H1 (cell line): ENCODE data around the gene DSG4.

Experiments used
- EP300 ChIP-seq, 2 experiments: IDR thresholded peaks; 1 replicate in 1 of 2; 2 replicates in 1 of 2; pipeline ENCODE4 v1.6.1; 2011 to 2012; ENCODE audit warnings: low read depth in 2 of 2, low read length in 2 of 2, mild to moderate bottlenecking in 2 of 2, borderline replicate concordance in 1 of 2, inconsistent platforms in 1 of 2, moderate library complexity in 1 of 2
- EZH2 ChIP-seq: fragments of 200-600 bp; sonication (generic); IDR thresholded peaks from 2 replicates; pipeline ENCODE4 v1.7.1; 2012; ENCODE audit warnings: low read depth, mild to moderate bottlenecking, moderate library complexity, low read length, inconsistent platforms; ENCODE audit not compliant: severe bottlenecking
- GTF2F1 ChIP-seq: IDR thresholded peaks from 2 replicates; pipeline ENCODE4 v1.6.1; 2012; ENCODE audit warnings: low read depth, low read length, improper control_type of control experiment, borderline replicate concordance
- POLR2A ChIP-seq, 2 experiments: IDR thresholded peaks; 1 replicate in 1 of 2; 2 replicates in 1 of 2; pipeline ENCODE4 v1.6.1; 2011; ENCODE audit warnings: low read depth in 2 of 2, low read length in 2 of 2, mild to moderate bottlenecking in 2 of 2; ENCODE audit errors: control extremely low read depth in 1 of 2
- RNF2 ChIP-seq: fragments of 200-900, 300-1000 bp; sonication (generic); IDR thresholded peaks from 2 replicates; pipeline ENCODE4 v1.7.1; 2016; ENCODE audit warnings: borderline replicate concordance, low read depth, mild to moderate bottlenecking, antibody characterized with exemption, low read length; ENCODE audit not compliant: poor library complexity, severe bottlenecking; ENCODE audit errors: missing control alignments
- RXRA ChIP-seq: IDR thresholded peaks from 2 replicates; pipeline ENCODE4 v1.6.1; 2011; ENCODE audit warnings: low read depth, mild to moderate bottlenecking, low read length, moderate library complexity; ENCODE audit not compliant: insufficient read depth
- SRF ChIP-seq: IDR thresholded peaks from 2 replicates; pipeline ENCODE4 v1.6.1; 2011; ENCODE audit warnings: mild to moderate bottlenecking, low read depth, low read length, moderate library complexity
- TAF1 ChIP-seq: IDR thresholded peaks from 2 replicates; pipeline ENCODE4 v1.6.1; 2011; ENCODE audit warnings: mild to moderate bottlenecking, low read depth, low read length
- TBP ChIP-seq: IDR thresholded peaks from 2 replicates; pipeline ENCODE4 v1.6.1; 2011; ENCODE audit warnings: low read depth, low read length, improper control_type of control experiment
- ZNF274 ChIP-seq: IDR thresholded peaks from 2 replicates; pipeline ENCODE4 v1.7.0; 2012; ENCODE audit warnings: low read length, borderline replicate concordance; ENCODE audit errors: extremely low read depth
- TF ChIP-seq, protein P1 (sequence below), 3 experiments: IDR thresholded peaks; 1 replicate in 2 of 3; 2 replicates in 1 of 3; pipeline versions ENCODE4 v1.5.1 to v1.6.1; 2011; ENCODE audit warnings: low read length in 3 of 3, mild to moderate bottlenecking in 3 of 3, inconsistent platforms in 2 of 3, low read depth in 1 of 3, moderate library complexity in 1 of 3; ENCODE audit not compliant: insufficient read depth in 1 of 3; ENCODE audit errors: control extremely low read depth in 1 of 3
- TF ChIP-seq, protein P2 (sequence below): IDR thresholded peaks from 2 replicates; pipeline ENCODE4 v1.6.1; 2011; ENCODE audit warnings: low read length, improper control_type of control experiment
- TF ChIP-seq, protein P3 (sequence below): IDR thresholded peaks from 2 replicates; pipeline ENCODE4 v1.6.1; 2011; ENCODE audit warnings: low read depth, mild to moderate bottlenecking, low read length; ENCODE audit not compliant: insufficient read depth
- TF ChIP-seq, protein P4 (sequence below): IDR thresholded peaks from 2 replicates; pipeline ENCODE4 v1.6.1; 2012; ENCODE audit warnings: inconsistent platforms

DNA sequence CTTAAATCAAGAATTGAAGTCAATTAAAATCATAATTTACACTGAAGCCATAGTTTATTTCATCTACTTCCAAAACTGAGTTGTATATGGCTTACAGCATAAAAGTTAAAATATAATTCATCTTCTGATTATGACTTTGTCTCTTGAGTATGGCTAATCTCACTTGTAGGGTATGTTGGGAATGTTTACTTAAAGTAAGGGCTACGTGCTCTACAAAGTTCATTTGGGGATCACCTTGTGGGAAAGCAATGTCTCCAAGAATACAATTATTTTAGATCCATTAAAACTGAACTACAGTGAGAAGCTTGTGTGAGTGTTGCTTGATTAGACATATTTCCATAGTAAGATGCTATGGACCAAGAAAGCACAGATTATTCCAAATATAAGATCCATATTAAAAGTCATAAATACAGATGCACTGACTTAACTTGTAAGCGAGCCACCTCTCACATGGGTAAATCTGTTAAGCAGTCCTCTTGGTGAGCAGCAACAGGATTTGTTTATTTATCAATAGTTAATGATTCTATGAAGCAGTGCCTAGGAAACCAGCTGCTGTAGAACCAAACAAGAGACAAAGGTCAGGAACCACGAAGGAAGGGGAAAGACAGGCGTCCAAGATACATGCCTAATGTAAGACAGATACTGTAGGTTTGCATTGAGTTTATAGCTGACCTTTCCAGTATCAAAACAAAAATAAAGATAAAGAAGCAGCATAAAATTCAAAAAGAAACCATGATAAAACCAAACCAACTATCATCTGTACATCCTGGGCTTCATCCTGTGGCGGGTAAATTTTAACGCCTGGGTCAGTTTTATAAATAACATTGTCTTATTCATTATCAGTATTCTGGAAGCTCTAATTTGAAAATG is 24.8 kb downstream of the DSG4 start:
- no peak for TF ChIP-seq EP300 (IDR thresholded peaks at IDR 0.05; ENCODE audit: borderline replicate concordance in 1 of 2, low read depth in 2 of 2, low read length in 2 of 2)
- TF ChIP-seq, protein P1, sequence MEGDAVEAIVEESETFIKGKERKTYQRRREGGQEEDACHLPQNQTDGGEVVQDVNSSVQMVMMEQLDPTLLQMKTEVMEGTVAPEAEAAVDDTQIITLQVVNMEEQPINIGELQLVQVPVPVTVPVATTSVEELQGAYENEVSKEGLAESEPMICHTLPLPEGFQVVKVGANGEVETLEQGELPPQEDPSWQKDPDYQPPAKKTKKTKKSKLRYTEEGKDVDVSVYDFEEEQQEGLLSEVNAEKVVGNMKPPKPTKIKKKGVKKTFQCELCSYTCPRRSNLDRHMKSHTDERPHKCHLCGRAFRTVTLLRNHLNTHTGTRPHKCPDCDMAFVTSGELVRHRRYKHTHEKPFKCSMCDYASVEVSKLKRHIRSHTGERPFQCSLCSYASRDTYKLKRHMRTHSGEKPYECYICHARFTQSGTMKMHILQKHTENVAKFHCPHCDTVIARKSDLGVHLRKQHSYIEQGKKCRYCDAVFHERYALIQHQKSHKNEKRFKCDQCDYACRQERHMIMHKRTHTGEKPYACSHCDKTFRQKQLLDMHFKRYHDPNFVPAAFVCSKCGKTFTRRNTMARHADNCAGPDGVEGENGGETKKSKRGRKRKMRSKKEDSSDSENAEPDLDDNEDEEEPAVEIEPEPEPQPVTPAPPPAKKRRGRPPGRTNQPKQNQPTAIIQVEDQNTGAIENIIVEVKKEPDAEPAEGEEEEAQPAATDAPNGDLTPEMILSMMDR (IDR thresholded peaks at IDR 0.05; ENCODE audit: control extremely low read depth in 1 of 3, insufficient read depth in 1 of 3, low read depth in 1 of 3, low read length in 3 of 3) = no peak
- no peak for TF ChIP-seq TBP
- TF ChIP-seq GTF2F1 = no peak
- no peak for TF ChIP-seq TAF1
- no peak for TF ChIP-seq ZNF274
- TF ChIP-seq, protein P2, sequence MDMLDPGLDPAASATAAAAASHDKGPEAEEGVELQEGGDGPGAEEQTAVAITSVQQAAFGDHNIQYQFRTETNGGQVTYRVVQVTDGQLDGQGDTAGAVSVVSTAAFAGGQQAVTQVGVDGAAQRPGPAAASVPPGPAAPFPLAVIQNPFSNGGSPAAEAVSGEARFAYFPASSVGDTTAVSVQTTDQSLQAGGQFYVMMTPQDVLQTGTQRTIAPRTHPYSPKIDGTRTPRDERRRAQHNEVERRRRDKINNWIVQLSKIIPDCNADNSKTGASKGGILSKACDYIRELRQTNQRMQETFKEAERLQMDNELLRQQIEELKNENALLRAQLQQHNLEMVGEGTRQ = no peak
- TF ChIP-seq POLR2A (IDR thresholded peaks at IDR 0.05; ENCODE audit: control extremely low read depth in 1 of 2, low read depth in 2 of 2, low read length in 2 of 2) = no peak
- no peak for TF ChIP-seq EZH2
- TF ChIP-seq, protein P3, sequence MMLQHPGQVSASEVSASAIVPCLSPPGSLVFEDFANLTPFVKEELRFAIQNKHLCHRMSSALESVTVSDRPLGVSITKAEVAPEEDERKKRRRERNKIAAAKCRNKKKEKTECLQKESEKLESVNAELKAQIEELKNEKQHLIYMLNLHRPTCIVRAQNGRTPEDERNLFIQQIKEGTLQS = no peak
- TF ChIP-seq, protein P4, sequence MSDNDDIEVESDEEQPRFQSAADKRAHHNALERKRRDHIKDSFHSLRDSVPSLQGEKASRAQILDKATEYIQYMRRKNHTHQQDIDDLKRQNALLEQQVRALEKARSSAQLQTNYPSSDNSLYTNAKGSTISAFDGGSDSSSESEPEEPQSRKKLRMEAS = no peak
- no peak for TF ChIP-seq SRF
- TF ChIP-seq RNF2 = no peak
- no peak for TF ChIP-seq RXRA
